GM19099 (cell line): ENCODE data around the gene ENAH.

Source experiments
- POLR2A ChIP-seq: IDR thresholded peaks from 3 replicates; pipeline ENCODE4 v1.6.1; 2011; ENCODE audit warnings: low read depth; ENCODE audit not compliant: insufficient read length; ENCODE audit errors: extremely low read depth

The ENAH gene

GRCh38 chr1:225635649-225636048, 17.3 kb downstream of the ENAH start:
- TF ChIP-seq POLR2A: no peak

DNA sequence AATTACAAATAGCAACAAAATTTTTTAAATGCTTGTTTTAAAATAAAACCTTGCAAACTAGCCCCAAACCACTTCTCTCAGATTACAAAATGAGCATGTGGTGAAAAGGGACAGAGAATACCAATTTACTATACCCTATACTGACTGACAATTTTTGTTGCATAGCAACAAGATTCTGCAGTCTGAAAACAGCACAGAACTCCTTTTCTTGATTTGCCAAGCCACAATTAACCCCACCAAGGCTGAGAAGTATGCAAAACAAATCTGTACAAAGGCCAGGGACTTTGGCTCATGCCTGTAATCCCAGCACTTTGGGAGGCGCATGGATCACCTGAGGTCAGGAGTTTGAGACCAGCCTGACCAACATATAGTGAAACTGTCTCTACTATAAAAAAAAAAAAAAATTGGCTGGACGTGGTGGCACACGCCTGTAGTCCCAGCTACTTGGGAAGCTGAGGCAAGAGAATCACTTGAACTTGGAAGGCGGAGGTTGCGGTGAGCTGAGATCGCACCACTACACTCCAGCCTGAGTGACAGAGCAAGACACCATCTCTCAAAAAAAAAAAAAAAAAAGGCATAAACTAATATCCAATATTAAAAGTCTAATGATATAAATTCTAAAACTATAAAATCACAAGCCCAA, 21.8 kb downstream of the ENAH start:
- no peak for TF ChIP-seq POLR2A

DNA sequence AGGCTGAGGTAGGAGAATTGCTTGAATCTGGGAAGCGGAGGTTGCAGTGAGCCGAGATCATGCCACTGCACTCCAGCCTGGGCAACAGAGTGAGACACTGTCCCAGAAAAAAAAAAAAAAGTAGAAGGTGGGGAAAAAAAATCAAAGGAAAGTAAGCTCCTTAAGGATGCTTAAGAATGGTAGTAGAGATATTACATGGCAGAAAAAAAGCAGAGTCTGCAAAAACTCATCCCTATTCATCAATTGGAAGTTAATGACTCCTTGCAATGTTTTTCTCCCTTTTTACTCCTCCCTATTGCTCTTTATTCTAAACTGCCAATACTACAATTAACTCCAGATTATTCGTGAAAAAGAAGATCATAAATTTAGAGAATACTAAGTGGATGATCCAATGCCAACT, 23.4 kb downstream of the ENAH start:
- no peak for TF ChIP-seq POLR2A

GRCh38 chr1:225627304-225627947, 25.5 kb downstream of the ENAH start:
- TF ChIP-seq POLR2A: no peak

GRCh38 chr1:225626698-225627097, 26.2 kb downstream of the ENAH start:
- no peak for TF ChIP-seq POLR2A

- TF ChIP-seq POLR2A: no peak
Measured at GRCh38 chr1:225617956-225618355, 35.0 kb downstream of the ENAH start.

- no peak for TF ChIP-seq POLR2A
Measured at GRCh38 chr1:225617479-225617878, 35.4 kb downstream of the ENAH start.

GRCh38 chr1:225613006-225613405, 39.9 kb downstream of the ENAH start:
- TF ChIP-seq POLR2A: no peak

DNA sequence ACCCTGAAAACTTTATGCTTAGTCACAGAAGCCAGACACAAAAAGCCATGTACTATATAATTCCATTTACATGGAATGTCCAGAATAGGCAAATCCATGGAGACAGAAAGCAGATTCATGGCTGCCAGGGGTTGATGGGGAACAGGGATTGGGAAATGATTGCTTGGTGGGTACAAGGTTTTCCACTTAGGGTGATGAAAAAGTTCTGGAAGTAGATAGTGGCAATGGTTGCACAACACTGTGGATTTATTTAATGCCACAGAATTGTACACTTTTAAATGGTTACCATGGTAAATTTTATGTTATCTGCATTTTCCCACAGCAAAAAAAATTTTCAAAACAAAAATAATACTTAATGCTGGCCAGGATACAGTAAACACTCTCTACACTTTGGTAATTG, 40.6 kb downstream of the ENAH start:
- no peak for TF ChIP-seq POLR2A

GRCh38 chr1:225611537-225612223, 41.2 kb downstream of the ENAH start:
- TF ChIP-seq POLR2A: no peak

DNA sequence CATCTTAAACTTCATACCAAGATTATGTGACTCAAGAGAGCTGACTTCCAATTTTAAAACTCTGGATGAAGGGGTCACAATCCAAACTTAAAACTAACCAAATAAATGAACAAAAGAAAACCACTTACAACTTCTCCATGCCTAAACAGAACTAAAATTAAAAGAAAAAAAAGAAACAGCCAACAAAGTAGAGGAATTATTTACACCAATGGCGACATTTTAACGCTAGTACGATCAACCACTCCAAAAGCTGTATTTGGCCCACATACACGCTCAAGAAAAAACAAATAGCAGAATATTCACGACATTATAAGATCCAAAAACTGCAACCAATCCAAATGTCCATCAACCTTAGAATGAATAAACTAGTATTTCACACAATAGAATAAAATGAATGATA, 42.4 kb downstream of the ENAH start:
- no peak for TF ChIP-seq POLR2A

DNA sequence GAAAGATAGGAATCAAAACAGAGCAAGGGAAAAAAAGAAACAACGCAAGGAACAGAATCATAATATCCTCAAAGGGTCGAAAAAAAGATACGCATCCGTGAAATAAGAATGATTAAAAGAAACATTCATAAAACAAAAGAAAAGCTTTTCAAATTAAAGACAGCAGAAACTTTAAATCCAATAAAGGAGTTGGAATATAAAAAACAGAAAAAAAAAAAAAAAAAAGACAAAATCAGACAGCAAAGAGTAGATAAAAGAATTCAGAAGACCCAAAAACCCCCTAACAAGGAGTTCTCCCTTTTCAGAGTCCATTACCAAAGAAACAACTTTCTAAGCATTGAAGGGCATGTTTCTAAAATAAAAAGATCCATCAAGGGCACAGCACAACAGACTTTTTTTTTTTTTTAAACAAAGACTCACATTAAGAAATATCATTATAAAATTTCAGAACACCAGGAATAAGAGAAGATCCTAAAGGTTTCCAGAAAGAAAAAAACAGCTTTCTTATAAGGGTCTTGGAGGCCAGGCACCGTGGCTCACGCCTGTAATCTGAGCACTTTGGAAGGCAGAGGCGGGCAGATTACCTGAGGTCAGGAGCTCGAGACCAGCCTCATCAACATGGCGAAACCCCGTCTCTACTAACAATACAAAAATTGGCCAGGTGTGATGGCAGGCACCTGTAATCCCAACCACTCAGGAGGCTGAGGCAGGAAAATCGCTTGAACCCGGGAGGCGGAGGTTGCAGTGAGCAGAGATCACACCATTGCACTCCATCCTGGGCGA, 44.7 kb downstream of the ENAH start:
- no peak for TF ChIP-seq POLR2A

DNA sequence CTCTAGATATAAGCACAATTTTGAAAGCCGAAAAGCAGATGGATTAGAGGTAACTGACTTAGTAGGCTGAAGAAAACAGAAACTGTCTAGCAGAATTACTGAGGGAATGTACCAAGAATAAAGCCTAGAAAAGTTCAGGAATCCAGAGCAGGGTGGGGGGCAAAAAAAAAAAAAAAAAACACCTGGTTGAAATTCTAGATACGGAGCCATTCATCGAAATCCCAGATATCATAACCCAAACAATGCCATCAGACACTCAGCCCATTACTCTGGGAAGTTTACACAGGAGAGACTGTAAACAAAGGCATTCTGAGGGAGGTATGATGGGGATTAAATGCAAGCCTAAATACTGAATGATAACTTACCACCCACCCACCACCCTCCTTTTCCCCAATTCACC, 45.6 kb downstream of the ENAH start:
- TF ChIP-seq POLR2A: no peak

DNA sequence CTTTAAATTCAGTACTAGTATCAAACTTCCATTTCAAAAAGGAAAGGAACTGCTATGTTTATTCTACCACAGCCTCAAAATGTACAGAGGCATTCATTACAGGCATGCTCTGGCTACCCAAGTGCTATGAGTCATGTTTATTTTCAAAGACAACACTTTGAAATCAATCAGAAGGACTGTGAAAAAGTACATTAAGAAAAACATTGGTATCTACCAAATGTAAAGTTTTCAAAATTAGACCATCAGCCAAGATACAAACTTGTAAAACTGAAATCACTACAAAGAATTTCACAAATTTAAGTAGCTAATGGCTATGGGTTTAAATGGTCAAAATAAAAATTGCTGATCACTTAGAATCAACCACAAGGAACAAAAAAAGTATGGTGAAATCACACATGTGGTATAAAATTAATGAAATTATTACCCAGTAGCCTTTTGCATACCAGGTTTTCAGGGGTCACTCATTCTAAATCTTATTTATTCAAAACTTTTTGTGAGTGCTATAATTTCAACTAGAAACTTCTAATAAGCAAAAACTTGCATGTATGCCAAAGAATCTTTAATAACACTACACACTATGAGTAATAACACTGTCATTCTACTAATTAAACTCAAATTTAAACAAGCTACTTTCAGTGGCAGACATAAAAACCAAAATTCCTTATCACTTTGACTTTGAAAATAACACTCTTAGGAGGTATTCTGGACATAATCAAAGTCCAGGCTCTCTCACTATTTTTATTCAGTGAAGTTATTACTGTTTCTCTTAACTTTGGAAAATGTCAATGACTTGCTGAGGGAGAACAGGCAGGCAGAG, 49.2 kb downstream of the ENAH start:
- TF ChIP-seq POLR2A: no peak
